Fibroblast of lung (primary cell): Measurements from ENCODE around the gene KRTAP6-1.

ENCODE experiments used
- EZH2 ChIP-seq: IDR thresholded peaks from 2 replicates; pipeline ENCODE4 v1.5.1; 2012; ENCODE audit warnings: low read length, control low read depth, mild to moderate bottlenecking; ENCODE audit errors: missing control alignments
- TF ChIP-seq, protein P1 (sequence below), 2 donors: IDR thresholded peaks in 1 of 2; conservative IDR thresholded peaks in 1 of 2; 1 replicate in 1 of 2; 2 replicates in 1 of 2; pipeline ENCODE4 v1.5.1; 2011 to 2012; ENCODE audit warnings: low read length in 2 of 2, control low read depth in 1 of 2, inconsistent platforms in 1 of 2, low read depth in 1 of 2, mild to moderate bottlenecking in 1 of 2

DNA sequence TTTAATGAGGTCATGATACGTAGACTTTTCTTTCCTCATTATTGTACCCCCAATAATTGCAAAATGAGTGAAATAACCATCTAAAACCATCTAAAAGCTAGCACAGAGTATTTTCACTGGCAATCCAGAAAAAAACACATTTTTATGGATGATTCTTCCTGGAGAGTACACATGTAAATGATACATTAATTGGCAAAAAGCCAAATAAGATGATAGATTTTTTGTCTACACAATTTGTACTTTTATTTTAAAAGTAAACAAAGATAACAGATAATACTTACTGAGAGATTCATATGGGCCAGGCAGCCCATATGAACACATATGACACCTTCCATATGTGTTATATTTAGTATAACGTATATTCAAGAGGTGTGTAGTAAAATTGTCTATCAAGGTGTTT is 50.1 kb downstream of the KRTAP6-1 start:
- no peak for TF ChIP-seq EZH2
- TF ChIP-seq, protein P1, sequence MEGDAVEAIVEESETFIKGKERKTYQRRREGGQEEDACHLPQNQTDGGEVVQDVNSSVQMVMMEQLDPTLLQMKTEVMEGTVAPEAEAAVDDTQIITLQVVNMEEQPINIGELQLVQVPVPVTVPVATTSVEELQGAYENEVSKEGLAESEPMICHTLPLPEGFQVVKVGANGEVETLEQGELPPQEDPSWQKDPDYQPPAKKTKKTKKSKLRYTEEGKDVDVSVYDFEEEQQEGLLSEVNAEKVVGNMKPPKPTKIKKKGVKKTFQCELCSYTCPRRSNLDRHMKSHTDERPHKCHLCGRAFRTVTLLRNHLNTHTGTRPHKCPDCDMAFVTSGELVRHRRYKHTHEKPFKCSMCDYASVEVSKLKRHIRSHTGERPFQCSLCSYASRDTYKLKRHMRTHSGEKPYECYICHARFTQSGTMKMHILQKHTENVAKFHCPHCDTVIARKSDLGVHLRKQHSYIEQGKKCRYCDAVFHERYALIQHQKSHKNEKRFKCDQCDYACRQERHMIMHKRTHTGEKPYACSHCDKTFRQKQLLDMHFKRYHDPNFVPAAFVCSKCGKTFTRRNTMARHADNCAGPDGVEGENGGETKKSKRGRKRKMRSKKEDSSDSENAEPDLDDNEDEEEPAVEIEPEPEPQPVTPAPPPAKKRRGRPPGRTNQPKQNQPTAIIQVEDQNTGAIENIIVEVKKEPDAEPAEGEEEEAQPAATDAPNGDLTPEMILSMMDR (conservative IDR thresholded peaks at IDR 0.05 in 1 of 2, IDR thresholded peaks at IDR 0.05 in 1 of 2; ENCODE audit: low read depth in 1 of 2, low read length in 2 of 2): no peak
